ENCODE measurements around the gene CHST2.

CHST2 gene

DNA sequence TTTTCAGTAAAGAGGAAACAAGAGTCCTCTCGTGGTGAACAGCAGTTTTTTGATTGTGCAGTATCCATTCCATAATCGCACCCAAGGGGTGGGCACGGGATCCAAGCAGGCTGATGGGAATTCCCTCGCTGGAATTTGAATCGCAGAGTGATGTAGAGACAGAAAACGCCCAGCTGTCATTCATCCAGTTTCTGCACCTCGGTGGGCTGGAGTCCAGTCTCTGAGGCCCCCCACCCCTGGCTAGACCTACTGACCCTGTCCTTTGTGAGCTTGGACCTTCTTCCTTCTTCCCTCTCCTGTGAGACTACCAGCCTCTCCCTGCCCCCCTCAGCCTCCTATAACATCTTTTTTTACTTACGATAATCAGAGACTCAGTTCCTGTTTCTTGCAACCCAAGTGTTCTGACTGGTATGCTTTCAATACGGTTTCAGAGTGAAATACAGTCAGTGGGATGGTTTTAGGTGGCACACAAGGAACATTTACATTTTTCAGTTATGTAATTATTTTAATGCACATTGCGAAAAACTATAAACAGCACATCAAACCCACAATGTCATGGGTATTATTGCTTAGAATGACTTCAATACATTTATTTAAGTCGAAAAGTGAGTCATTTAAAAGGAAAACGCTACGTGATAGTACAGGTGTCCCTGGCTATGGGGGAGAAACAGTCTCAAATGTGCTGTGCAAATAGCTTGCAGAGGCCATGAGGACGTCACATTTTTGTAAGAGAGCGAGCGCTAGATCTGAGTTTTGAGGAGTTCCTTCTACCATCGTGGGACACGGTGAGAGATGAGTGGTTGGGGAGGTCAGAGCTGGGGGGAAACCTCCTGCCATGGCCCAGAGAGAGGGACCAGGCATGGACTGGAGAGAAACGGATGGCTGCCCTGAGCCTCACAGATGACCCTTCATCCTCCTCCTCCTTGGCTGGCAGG lies 37.5 kb upstream of the CHST2 start:
- DNase-seq (ENCODE audit: low read depth, low spot score): no peak
- no peak overlapping the region for H3K4me3 ChIP-seq

DNA sequence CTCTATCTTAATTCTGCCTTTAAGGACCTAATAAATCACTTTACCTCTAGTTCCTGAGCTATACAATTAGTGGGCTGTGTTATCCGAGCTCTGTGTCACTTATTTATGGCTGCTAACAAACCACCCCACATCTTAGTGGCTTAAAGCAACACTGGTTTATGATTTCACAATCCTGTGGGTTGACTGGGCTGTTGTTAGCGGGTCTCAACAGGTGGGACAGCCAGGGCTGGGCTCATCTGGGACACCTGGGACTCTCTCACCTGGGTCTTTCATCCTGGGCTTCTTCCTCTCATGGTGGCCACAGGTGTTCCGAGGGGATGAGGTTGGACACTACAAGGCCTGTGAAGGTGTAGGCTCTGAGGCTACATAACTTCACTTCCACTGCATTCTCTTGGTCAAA lies 35.8 kb upstream of the CHST2 start:
- TF ChIP-seq FOXP2 (optimal IDR thresholded peaks at IDR 0.05; ENCODE audit: control extremely low read depth, extremely low read length, insufficient read depth) (no peak), POLR2AphosphoS5 (IDR thresholded peaks at IDR 0.05; ENCODE audit: borderline replicate concordance, low read depth, low read length) (no peak), EZH2 (IDR thresholded peaks at IDR 0.05) (no peak)

More for the DNA sequence above, 37.5 kb upstream of the CHST2 start:
- TF ChIP-seq EZH2 (IDR thresholded peaks at IDR 0.05): no peak
- TF ChIP-seq POLR2AphosphoS5 (IDR thresholded peaks at IDR 0.05; ENCODE audit: borderline replicate concordance, low read depth, low read length): no peak
- TF ChIP-seq FOXP2 (optimal IDR thresholded peaks at IDR 0.05; ENCODE audit: control extremely low read depth, extremely low read length, insufficient read depth): no peak
- H3K9me3 ChIP-seq (ENCODE audit: low read depth, low read length): no peaks in the 10 kb centered on the region
- no peak overlapping the region for H3K9ac ChIP-seq (ENCODE audit: insufficient read length)
- no peak overlapping the region for H3K27ac ChIP-seq
- no peaks in the 10 kb centered on the region for H3K36me3 ChIP-seq (ENCODE audit: insufficient read depth, low read length)

DNA sequence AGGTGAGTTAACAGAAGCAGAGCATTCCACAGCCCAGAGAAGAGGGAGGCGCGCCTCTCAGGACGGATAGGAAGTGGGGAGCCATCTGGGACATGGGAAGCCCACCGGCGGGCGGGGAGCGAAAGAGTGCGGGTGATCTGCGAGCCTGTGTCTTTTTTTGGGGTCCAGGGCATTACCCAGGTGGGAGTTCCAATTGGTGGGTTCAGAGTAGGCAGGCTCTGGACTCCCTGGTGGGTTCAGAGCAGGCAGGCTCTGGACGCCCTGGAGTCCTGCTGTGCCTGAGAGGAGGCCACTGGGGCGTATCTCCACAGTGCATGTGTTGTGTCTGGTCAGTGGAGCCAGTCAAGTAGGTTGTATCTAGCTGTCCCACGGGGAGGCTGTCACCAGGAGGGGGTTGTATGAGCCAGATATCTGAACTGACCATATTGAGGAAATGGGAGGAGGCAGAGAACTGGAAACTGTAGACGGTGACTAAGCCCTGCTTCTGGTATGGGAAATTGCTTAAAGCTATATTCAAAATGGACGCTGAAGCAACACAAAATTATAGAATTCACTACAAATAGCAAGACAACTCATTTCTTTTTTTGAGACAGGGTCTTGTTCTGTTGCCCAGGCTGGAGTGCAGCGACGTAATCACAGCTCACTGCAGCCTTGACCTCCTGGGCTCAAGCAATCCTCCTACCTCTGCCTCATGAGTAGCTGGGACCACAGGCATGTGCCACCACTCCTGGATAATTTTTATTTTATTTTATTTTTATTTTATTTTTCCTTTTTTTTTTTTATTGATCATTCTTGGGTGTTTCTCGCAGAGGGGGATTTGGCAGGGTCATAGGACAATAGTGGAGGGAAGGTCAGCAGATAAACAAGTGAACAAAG lies 34.5 kb upstream of the CHST2 start:
- Histone ChIP-seq H3K9ac (ENCODE audit: insufficient read length) (no peak overlapping the region), H3K36me3 (ENCODE audit: insufficient read depth, low read length) (no peaks in the 10 kb centered on the region), H3K4me3 (no peak overlapping the region), H3K27ac (no peak overlapping the region), H3K9me3 (ENCODE audit: low read depth, low read length) (no peaks in the 10 kb centered on the region)
- TF ChIP-seq POLR2AphosphoS5 (IDR thresholded peaks at IDR 0.05; ENCODE audit: borderline replicate concordance, low read depth, low read length) (no peak), EZH2 (IDR thresholded peaks at IDR 0.05) (no peak), FOXP2 (optimal IDR thresholded peaks at IDR 0.05; ENCODE audit: control extremely low read depth, extremely low read length, insufficient read depth) (no peak)
- no peak for DNase-seq (ENCODE audit: low read depth, low spot score)

More for the DNA sequence above, 35.8 kb upstream of the CHST2 start:
- no peak overlapping the region for H3K27ac ChIP-seq
- no peaks in the 10 kb centered on the region for H3K9me3 ChIP-seq (ENCODE audit: low read depth, low read length)
- no peaks in the 10 kb centered on the region for H3K36me3 ChIP-seq (ENCODE audit: insufficient read depth, low read length)
- DNase-seq (ENCODE audit: low read depth, low spot score): no peak
- H3K9ac ChIP-seq (ENCODE audit: insufficient read length): no peak overlapping the region
- no peak overlapping the region for H3K4me3 ChIP-seq

DNA sequence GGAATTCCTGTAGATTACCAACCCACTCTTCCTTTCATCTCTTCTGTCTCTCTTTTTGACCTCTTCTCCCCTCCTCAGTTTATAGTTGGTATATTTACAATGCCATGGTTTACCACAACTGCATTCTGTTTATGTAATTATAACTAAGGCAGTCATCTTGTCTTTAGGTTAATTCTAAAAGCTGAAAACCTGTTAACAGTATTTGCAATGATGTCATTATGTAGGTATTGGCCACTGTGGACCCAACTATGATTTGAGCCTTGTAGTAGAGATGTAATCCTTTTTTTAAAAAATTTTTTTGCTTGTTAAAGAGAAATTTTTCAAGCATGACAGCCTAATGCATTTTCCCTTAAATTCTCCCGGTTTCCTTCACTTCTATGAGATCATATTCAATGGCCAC lies 30.7 kb upstream of the CHST2 start:
- DNase-seq (ENCODE audit: low read depth, low spot score): no peak
- Histone ChIP-seq H3K9me3 (ENCODE audit: low read depth, low read length) (no peaks in the 10 kb centered on the region), H3K4me3 (no peak overlapping the region), H3K36me3 (ENCODE audit: insufficient read depth, low read length) (no peaks in the 10 kb centered on the region), H3K27ac (no peak overlapping the region), H3K9ac (ENCODE audit: insufficient read length) (no peak overlapping the region)
- TF ChIP-seq FOXP2 (optimal IDR thresholded peaks at IDR 0.05; ENCODE audit: control extremely low read depth, extremely low read length, insufficient read depth) (no peak), EZH2 (IDR thresholded peaks at IDR 0.05) (no peak), POLR2AphosphoS5 (IDR thresholded peaks at IDR 0.05; ENCODE audit: borderline replicate concordance, low read depth, low read length) (no peak)

DNA sequence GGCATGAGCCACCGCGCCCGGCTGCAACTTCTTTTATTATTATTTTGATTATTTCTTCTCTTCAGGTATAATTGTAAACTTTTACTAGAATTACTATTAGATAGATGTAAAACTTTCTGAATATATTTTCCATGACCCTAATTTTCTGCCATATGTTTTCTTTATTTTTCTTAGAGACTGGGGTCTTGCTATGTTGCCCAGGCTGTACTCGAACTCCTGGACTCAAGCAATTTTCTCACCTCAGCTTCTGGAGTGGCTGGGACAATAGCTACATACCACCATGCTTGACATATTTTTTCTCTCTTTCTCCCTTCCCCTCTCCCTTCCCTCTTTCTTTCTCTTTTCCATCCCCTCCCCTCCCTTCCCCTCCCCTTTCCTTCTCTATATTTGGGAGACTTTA lies 29.6 kb upstream of the CHST2 start:
- H3K4me3 ChIP-seq: no peak overlapping the region
- TF ChIP-seq EZH2 (IDR thresholded peaks at IDR 0.05): no peak
- no peak for TF ChIP-seq POLR2AphosphoS5 (IDR thresholded peaks at IDR 0.05; ENCODE audit: borderline replicate concordance, low read depth, low read length)
- TF ChIP-seq FOXP2 (optimal IDR thresholded peaks at IDR 0.05; ENCODE audit: control extremely low read depth, extremely low read length, insufficient read depth): no peak
- H3K36me3 ChIP-seq (ENCODE audit: insufficient read depth, low read length): no peaks in the 10 kb centered on the region
- no peak overlapping the region for H3K27ac ChIP-seq
- no peak for DNase-seq (ENCODE audit: low read depth, low spot score)
- H3K9me3 ChIP-seq (ENCODE audit: low read depth, low read length): no peaks in the 10 kb centered on the region
- no peak overlapping the region for H3K9ac ChIP-seq (ENCODE audit: insufficient read length)

DNA sequence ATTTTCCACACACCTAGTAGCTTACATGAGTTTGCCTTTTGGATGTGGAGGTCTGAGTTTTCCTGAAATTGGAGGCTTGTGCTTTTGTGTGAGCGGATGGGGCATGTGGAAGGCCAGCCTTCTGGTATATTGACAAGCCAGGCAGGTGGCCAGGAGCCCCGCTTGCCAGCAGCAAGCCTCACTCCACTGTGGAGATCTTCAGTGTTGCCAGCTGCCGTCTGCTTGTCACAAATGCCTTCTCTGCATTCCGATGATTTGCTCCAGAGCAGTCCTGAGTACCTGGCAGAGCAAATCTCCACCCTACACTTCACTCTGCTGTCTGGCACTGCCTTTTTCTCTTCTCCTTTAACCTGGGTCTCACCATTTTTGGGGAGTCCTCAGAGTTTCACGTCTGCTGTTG lies 29.1 kb upstream of the CHST2 start:
- Histone ChIP-seq H3K4me3 (no peak overlapping the region), H3K9ac (ENCODE audit: insufficient read length) (no peak overlapping the region), H3K9me3 (ENCODE audit: low read depth, low read length) (no peaks in the 10 kb centered on the region), H3K27ac (no peak overlapping the region), H3K36me3 (ENCODE audit: insufficient read depth, low read length) (no peaks in the 10 kb centered on the region)
- no peak for TF ChIP-seq FOXP2 (optimal IDR thresholded peaks at IDR 0.05; ENCODE audit: control extremely low read depth, extremely low read length, insufficient read depth)
- TF ChIP-seq EZH2 (IDR thresholded peaks at IDR 0.05): no peak
- TF ChIP-seq POLR2AphosphoS5 (IDR thresholded peaks at IDR 0.05; ENCODE audit: borderline replicate concordance, low read depth, low read length): no peak
- DNase-seq (ENCODE audit: low read depth, low spot score): no peak

DNA sequence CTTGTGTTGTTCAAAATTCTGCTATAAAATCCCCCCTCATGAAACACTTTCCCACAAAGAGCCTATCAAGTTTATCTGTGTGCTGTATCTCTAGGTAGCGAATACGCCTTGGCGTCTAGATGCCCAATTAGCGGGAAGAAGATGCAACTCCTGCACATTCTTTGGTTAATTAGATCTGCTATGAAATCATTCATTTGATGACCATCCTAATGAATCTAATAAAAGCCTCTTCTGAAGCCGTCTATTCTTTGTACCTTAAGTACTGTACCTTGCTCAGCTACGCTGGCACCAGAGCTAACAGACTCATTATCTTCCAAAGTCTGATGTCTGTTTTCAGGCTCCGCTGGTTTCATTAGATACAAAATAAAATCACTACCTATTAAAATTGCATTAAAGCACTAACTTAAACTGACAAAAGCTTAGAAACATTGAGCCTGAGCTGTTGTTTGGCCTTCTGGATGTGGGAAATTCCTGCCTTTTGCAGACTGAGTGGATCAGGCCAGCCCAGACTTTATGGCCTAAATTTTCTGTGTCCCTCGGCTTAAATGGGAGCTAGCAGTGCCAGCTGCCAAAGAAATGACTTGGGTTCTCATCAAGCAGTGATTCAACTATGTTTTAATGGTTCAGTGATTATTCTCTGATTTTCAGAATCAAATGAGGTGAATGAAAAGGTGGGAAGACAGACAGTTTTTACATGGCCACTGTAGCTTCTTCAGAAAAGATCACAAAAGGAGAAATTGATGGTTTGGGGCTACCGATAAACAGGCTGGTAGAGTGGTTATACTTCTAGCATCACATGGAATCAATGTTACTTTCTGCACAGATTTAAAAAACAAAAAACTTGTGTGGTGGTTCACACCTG lies 28.4 kb upstream of the CHST2 start:
- H3K9me3 ChIP-seq (ENCODE audit: low read depth, low read length): no peaks in the 10 kb centered on the region
- no peak for TF ChIP-seq FOXP2 (optimal IDR thresholded peaks at IDR 0.05; ENCODE audit: control extremely low read depth, extremely low read length, insufficient read depth)
- no peak for TF ChIP-seq POLR2AphosphoS5 (IDR thresholded peaks at IDR 0.05; ENCODE audit: borderline replicate concordance, low read depth, low read length)
- no peak for TF ChIP-seq EZH2 (IDR thresholded peaks at IDR 0.05)
- H3K36me3 ChIP-seq (ENCODE audit: insufficient read depth, low read length): no peaks in the 10 kb centered on the region
- H3K9ac ChIP-seq (ENCODE audit: insufficient read length): no peak overlapping the region
- H3K4me3 ChIP-seq: no peak overlapping the region
- H3K27ac ChIP-seq: no peak overlapping the region
- DNase-seq (ENCODE audit: low read depth, low spot score): no peak

Measured in SK-N-MC (cell line).